SU-DHL-6 (cell line): Measurements from ENCODE around the gene ABHD17A.
"Not testable (repeated sequence)": the region's sequence is repeated elsewhere in the genome, so short reads cannot be mapped to it uniquely, and the experiment has no call there.

Source experiments
- H2AFZ ChIP-seq: fragments of 200-600 bp; sonication (generic); 2 replicates; pipeline ENCODE4 v1.6.1; 2014; ENCODE audit warnings: low read depth, mild to moderate bottlenecking, moderate library complexity, mixed read lengths, antibody characterized with exemption, low read length; ENCODE audit not compliant: severe bottlenecking
- H3F3A ChIP-seq: fragments of 200-600 bp; shearing (Covaris generic); 2 replicates; pipeline ENCODE4 v1.6.0; 2016; ENCODE audit warnings: antibody characterized with exemption, mild to moderate bottlenecking; ENCODE audit not compliant: insufficient read depth
- H3K27ac ChIP-seq: fragments of 200-600 bp; sonication (generic); 2 replicates; pipeline ENCODE4 v1.5.1; 2016; ENCODE audit warnings: low read depth, mild to moderate bottlenecking, low read length, moderate library complexity, mixed read lengths
- H3K27me3 ChIP-seq: fragments of 200-600 bp; sonication (generic), shearing (Covaris generic); 2 replicates; pipeline ENCODE4 v1.6.0; 2014; ENCODE audit warnings: mild to moderate bottlenecking, low read length
- H3K36me3 ChIP-seq: fragments of 200-600 bp; sonication (generic); 2 replicates; pipeline ENCODE4 v1.6.1; 2014; ENCODE audit warnings: mild to moderate bottlenecking, low read length, mixed read lengths
- H3K4me2 ChIP-seq: fragments of 300-600, 200-600 bp; shearing (Covaris generic), sonication (generic); 2 replicates; pipeline ENCODE4 v1.6.0; 2014; ENCODE audit warnings: low read length, low read depth, mild to moderate bottlenecking; ENCODE audit not compliant: poor library complexity, severe bottlenecking
- H3K4me3 ChIP-seq: fragments of 200-600 bp; sonication (generic); 2 replicates; pipeline ENCODE4 v1.5.1; 2014; ENCODE audit warnings: antibody characterized with exemption, low read length, mild to moderate bottlenecking, mixed read lengths; ENCODE audit not compliant: insufficient read depth, poor library complexity, severe bottlenecking
- H3K79me2 ChIP-seq: fragments of 200-600 bp; sonication (generic); 2 replicates; pipeline ENCODE4 v1.6.1; 2014; ENCODE audit warnings: mild to moderate bottlenecking, low read length, moderate library complexity; ENCODE audit not compliant: insufficient read depth
- H3K9ac ChIP-seq: fragments of 200-600 bp; sonication (generic); 2 replicates; pipeline ENCODE4 v1.7.0; 2014; ENCODE audit warnings: mild to moderate bottlenecking, low read length
- H3K9me2 ChIP-seq: fragments of 200-600 bp; sonication (generic); replicated peaks from 2 replicates; pipeline ENCODE4 v1.6.1; 2014; ENCODE audit warnings: low read length; ENCODE audit not compliant: insufficient read depth
- H3K9me3 ChIP-seq: fragments of 200-600 bp; sonication (generic); 2 replicates; pipeline ENCODE4 v1.6.1; 2014; ENCODE audit warnings: low read length, mixed read lengths; ENCODE audit not compliant: insufficient read depth
- H4K20me1 ChIP-seq: fragments of 200-600 bp; sonication (generic); 2 replicates; pipeline ENCODE4 v1.6.1; 2014; ENCODE audit warnings: low read depth, mild to moderate bottlenecking, antibody characterized with exemption, low read length, moderate library complexity, mixed read lengths
- CTCF ChIP-seq: fragments of 200-600 bp; sonication (generic); IDR thresholded peaks from one replicate; pipeline ENCODE4 v1.5.1; 2017; ENCODE audit warnings: antibody characterized with exemption, mild to moderate bottlenecking, low read length, moderate library complexity; ENCODE audit not compliant: insufficient read depth, poor library complexity, severe bottlenecking
- EZH2phosphoT487 ChIP-seq: fragments of 200-600 bp; sonication (generic), shearing (Covaris generic); conservative IDR thresholded peaks from 2 replicates; pipeline ENCODE4 v1.6.1; 2018; ENCODE audit warnings: mild to moderate bottlenecking, antibody characterized with exemption, low read length, moderate library complexity, mixed read lengths

Gene ABHD17A

GRCh38 chr19:1876496-1877279 is 8.6 kb downstream of the ABHD17A start:
- peak overlapping the region; percentile 99 for H3K9ac ChIP-seq
- H3K4me2 ChIP-seq, result peak overlapping the region; percentile 91
- H3K4me3 ChIP-seq, result peak overlapping the region; percentile 96
- not testable (repeated sequence) for H3F3A ChIP-seq, H3K27me3 ChIP-seq, H3K9me2 ChIP-seq, H3K36me3 ChIP-seq, H4K20me1 ChIP-seq, H3K9me3 ChIP-seq
- peak overlapping the region; percentile 82 for H2AFZ ChIP-seq
- peak overlapping the region; percentile 63 for H3K27ac ChIP-seq
- H3K79me2 ChIP-seq, result peaks cover 39% of the 10 kb centered on the region

DNA sequence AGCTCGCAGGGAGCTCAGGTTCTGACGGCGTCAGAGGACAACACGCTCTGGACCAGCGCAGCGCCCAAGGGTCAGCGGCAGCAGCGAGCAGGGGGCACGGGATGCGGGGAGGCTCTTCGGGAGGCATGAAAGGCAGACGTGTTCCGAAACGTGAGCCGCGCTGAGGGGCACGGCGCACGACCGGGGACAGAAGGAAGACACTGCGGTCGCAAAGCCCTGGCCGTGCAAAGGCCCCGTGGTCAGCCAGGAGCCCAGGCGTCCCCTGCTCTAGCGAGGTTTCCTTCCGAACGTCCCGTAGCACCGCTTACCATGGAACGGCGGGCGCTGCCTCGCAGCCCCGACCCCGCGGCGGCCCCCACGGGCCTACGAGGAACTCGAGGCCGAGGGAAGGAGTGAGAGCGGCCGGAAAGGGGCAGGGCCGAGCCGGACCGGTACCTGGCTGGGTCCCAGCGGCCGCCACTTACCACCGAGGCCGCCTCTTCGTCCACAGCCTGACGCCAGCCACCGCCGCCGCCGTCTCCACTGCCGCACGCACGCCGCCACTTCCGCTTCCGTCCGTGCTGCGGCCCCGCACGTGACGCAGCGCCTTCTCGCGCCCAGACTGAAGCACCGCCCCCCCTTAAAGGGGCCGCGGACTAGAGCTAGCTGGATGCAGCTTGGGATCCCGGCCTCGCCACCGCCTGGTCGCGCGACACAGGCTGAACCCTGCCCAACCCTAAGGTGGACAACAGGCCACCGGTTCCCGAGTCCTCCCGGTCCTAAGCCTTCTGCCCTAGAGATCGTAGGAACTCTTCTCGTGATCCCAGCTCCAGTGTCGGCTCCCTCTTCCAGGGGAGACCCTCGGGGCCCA is 9.4 kb downstream of the ABHD17A start:
- Histone ChIP-seq H3K27me3 (no peaks in the 10 kb centered on the region), H3K9ac (peak overlapping the region; percentile 99), H3K36me3 (no peaks in the 10 kb centered on the region), H3K79me2 (peaks cover 42% of the 10 kb centered on the region), H4K20me1 (peaks cover 8% of the 10 kb centered on the region), H3K4me3 (peak overlapping the region; percentile 96), H2AFZ (peak overlapping the region; percentile 82), H3K27ac (peak overlapping the region; percentile 63), H3K4me2 (peak overlapping the region; percentile 91), H3K9me2 (no peaks in the 10 kb centered on the region), H3F3A (no peaks in the 10 kb centered on the region), H3K9me3 (no peaks in the 10 kb centered on the region)
- no peak for TF ChIP-seq EZH2phosphoT487
- no peak for TF ChIP-seq CTCF

GRCh38 chr19:1875265-1875645 is 10.0 kb downstream of the ABHD17A start:
- peak overlapping the region; percentile 91 for H3K4me2 ChIP-seq
- H3K9me3 ChIP-seq, H3F3A ChIP-seq, H3K36me3 ChIP-seq, H3K9me2 ChIP-seq, H4K20me1 ChIP-seq, H2AFZ ChIP-seq, H3K27me3 ChIP-seq: not testable (repeated sequence)
- peaks cover 44% of the 10 kb centered on the region for H3K79me2 ChIP-seq
- peak overlapping the region; percentile 63 for H3K27ac ChIP-seq
- H3K4me3 ChIP-seq, result peak overlapping the region; percentile 96
- peak overlapping the region; percentile 99 for H3K9ac ChIP-seq

- Histone ChIP-seq H3K4me2 (peak overlapping the region; percentile 91), H3K36me3 (no peaks in the 10 kb centered on the region), H3K4me3 (peak overlapping the region; percentile 96), H3K79me2 (peaks cover 46% of the 10 kb centered on the region), H4K20me1 (peaks cover 8% of the 10 kb centered on the region), H3K27ac (peak overlapping the region; percentile 63), H3K9ac (peak overlapping the region; percentile 99), H3K9me2 (no peaks in the 10 kb centered on the region), H2AFZ (no peak overlapping the region), H3K27me3 (no peaks in the 10 kb centered on the region), H3F3A (no peaks in the 10 kb centered on the region), H3K9me3 (no peaks in the 10 kb centered on the region)
- TF ChIP-seq CTCF (no peak), EZH2phosphoT487 (no peak)
Measured at GRCh38 chr19:1874554-1875185, 10.6 kb downstream of the ABHD17A start.
